H1 (cell line): Measurements from ENCODE around the gene NDUFB5. TPM values are rescaled to one million over a fixed set of nuclear protein-coding genes. Genes with fewer than 3 reads are reported as not detected.

Experiments
- CTBP2 ChIP-seq: IDR thresholded peaks from 2 replicates; pipeline ENCODE4 v1.7.0; 2011; ENCODE audit warnings: borderline replicate concordance, mild to moderate bottlenecking, moderate library complexity, mixed read lengths, low read length; ENCODE audit not compliant: insufficient read depth, insufficient read length
- FOSL1 ChIP-seq: IDR thresholded peaks from 2 replicates; pipeline ENCODE4 v1.6.1; 2011; ENCODE audit warnings: mild to moderate bottlenecking, low read depth, low read length, moderate library complexity; ENCODE audit not compliant: insufficient read depth
- KDM4A ChIP-seq: IDR thresholded peaks from one replicate; pipeline ENCODE4 v1.7.1; 2012; ENCODE audit warnings: low read depth, mild to moderate bottlenecking, moderate library complexity, low read length, inconsistent platforms; ENCODE audit not compliant: severe bottlenecking
- PHF8 ChIP-seq: fragments of 200-600 bp; sonication (generic); conservative IDR thresholded peaks from 2 replicates; pipeline ENCODE4 v1.7.1; 2012; ENCODE audit warnings: low read depth, mild to moderate bottlenecking, inconsistent platforms, low read length, moderate library complexity
- POLR2AphosphoS5 ChIP-seq: IDR thresholded peaks from 2 replicates; pipeline ENCODE4 v1.6.1; 2011; ENCODE audit warnings: low read depth, low read length
- SIRT6 ChIP-seq: IDR thresholded peaks from one replicate; pipeline ENCODE4 v1.7.1; 2012; ENCODE audit warnings: low read length, inconsistent platforms
- SRF ChIP-seq: IDR thresholded peaks from 2 replicates; pipeline ENCODE4 v1.6.1; 2011; ENCODE audit warnings: mild to moderate bottlenecking, low read depth, low read length, moderate library complexity
- ZNF274 ChIP-seq: IDR thresholded peaks from 2 replicates; pipeline ENCODE4 v1.7.0; 2012; ENCODE audit warnings: low read length, borderline replicate concordance; ENCODE audit errors: extremely low read depth
- polyA plus RNA-seq, 7 experiments: library from polyadenylated mRNA; depleted of rRNA in 3 of 7; stranded (reverse) in 5 of 7; unstranded in 2 of 7; fragments of >200 nt in 5 of 7; fragments of 200-250 nt in 2 of 7; gene quantifications; 1 replicate in 5 of 7; 2 replicates in 1 of 7; 4 replicates in 1 of 7; pipeline versions ENCODE4 v1.2.1 to v1.2.3, GENCODE V29; 2011 to 2013; ENCODE audit warnings: missing spikeins in 2 of 7, mixed read lengths in 2 of 7
- total RNA-seq: library from RNA; stranded (reverse); fragmentation: NEBNext Ultra II Directional; extraction: Animal tissue kit (Norgen Biotek cat#: 25700); gene quantifications from 2 replicates; pipeline ENCODE4 v1.2.1, GENCODE V29; 2021
- TF ChIP-seq, protein P1 (sequence below): fragments of 300-600 bp; sonication (generic); IDR thresholded peaks from 2 replicates; pipeline ENCODE4 v1.7.1; 2012; ENCODE audit warnings: low read length, moderate library complexity, mild to moderate bottlenecking, inconsistent platforms; ENCODE audit not compliant: insufficient replicate concordance
- TF ChIP-seq, protein P2 (sequence below): IDR thresholded peaks from 2 replicates; pipeline ENCODE4 v1.6.1; 2011; ENCODE audit warnings: low read depth, mild to moderate bottlenecking, low read length; ENCODE audit not compliant: insufficient read depth

Gene NDUFB5
- total and polyA plus RNA-seq, 2 of the 8 experiments (the other 6 are each of a cell fraction or from before 2014, with no cell fraction given), result 46.1 to 85.8 TPM

- TF ChIP-seq, protein P1, sequence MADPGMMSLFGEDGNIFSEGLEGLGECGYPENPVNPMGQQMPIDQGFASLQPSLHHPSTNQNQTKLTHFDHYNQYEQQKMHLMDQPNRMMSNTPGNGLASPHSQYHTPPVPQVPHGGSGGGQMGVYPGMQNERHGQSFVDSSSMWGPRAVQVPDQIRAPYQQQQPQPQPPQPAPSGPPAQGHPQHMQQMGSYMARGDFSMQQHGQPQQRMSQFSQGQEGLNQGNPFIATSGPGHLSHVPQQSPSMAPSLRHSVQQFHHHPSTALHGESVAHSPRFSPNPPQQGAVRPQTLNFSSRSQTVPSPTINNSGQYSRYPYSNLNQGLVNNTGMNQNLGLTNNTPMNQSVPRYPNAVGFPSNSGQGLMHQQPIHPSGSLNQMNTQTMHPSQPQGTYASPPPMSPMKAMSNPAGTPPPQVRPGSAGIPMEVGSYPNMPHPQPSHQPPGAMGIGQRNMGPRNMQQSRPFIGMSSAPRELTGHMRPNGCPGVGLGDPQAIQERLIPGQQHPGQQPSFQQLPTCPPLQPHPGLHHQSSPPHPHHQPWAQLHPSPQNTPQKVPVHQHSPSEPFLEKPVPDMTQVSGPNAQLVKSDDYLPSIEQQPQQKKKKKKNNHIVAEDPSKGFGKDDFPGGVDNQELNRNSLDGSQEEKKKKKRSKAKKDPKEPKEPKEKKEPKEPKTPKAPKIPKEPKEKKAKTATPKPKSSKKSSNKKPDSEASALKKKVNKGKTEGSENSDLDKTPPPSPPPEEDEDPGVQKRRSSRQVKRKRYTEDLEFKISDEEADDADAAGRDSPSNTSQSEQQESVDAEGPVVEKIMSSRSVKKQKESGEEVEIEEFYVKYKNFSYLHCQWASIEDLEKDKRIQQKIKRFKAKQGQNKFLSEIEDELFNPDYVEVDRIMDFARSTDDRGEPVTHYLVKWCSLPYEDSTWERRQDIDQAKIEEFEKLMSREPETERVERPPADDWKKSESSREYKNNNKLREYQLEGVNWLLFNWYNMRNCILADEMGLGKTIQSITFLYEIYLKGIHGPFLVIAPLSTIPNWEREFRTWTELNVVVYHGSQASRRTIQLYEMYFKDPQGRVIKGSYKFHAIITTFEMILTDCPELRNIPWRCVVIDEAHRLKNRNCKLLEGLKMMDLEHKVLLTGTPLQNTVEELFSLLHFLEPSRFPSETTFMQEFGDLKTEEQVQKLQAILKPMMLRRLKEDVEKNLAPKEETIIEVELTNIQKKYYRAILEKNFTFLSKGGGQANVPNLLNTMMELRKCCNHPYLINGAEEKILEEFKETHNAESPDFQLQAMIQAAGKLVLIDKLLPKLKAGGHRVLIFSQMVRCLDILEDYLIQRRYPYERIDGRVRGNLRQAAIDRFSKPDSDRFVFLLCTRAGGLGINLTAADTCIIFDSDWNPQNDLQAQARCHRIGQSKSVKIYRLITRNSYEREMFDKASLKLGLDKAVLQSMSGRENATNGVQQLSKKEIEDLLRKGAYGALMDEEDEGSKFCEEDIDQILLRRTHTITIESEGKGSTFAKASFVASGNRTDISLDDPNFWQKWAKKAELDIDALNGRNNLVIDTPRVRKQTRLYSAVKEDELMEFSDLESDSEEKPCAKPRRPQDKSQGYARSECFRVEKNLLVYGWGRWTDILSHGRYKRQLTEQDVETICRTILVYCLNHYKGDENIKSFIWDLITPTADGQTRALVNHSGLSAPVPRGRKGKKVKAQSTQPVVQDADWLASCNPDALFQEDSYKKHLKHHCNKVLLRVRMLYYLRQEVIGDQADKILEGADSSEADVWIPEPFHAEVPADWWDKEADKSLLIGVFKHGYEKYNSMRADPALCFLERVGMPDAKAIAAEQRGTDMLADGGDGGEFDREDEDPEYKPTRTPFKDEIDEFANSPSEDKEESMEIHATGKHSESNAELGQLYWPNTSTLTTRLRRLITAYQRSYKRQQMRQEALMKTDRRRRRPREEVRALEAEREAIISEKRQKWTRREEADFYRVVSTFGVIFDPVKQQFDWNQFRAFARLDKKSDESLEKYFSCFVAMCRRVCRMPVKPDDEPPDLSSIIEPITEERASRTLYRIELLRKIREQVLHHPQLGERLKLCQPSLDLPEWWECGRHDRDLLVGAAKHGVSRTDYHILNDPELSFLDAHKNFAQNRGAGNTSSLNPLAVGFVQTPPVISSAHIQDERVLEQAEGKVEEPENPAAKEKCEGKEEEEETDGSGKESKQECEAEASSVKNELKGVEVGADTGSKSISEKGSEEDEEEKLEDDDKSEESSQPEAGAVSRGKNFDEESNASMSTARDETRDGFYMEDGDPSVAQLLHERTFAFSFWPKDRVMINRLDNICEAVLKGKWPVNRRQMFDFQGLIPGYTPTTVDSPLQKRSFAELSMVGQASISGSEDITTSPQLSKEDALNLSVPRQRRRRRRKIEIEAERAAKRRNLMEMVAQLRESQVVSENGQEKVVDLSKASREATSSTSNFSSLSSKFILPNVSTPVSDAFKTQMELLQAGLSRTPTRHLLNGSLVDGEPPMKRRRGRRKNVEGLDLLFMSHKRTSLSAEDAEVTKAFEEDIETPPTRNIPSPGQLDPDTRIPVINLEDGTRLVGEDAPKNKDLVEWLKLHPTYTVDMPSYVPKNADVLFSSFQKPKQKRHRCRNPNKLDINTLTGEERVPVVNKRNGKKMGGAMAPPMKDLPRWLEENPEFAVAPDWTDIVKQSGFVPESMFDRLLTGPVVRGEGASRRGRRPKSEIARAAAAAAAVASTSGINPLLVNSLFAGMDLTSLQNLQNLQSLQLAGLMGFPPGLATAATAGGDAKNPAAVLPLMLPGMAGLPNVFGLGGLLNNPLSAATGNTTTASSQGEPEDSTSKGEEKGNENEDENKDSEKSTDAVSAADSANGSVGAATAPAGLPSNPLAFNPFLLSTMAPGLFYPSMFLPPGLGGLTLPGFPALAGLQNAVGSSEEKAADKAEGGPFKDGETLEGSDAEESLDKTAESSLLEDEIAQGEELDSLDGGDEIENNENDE, result no peak
- TF ChIP-seq, protein P2, sequence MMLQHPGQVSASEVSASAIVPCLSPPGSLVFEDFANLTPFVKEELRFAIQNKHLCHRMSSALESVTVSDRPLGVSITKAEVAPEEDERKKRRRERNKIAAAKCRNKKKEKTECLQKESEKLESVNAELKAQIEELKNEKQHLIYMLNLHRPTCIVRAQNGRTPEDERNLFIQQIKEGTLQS, result no peak
- TF ChIP-seq POLR2AphosphoS5, result no peak
- TF ChIP-seq CTBP2, result no peak
- no peak for TF ChIP-seq PHF8
- no peak for TF ChIP-seq ZNF274
- no peak for TF ChIP-seq FOSL1
- TF ChIP-seq SIRT6, result no peak
- TF ChIP-seq SRF, result no peak
- no peak for TF ChIP-seq KDM4A
Observed at GRCh38 chr3:179666436-179667035, 61.9 kb downstream of the NDUFB5 start (continued).
